Neural cell (in vitro differentiated cells): ENCODE measurements around the gene CLTC. TPM values are rescaled to one million over a fixed set of nuclear protein-coding genes. Genes with fewer than 3 reads are reported as not detected.

Experiments used
- H2AFZ ChIP-seq: fragments of 200-600, 300-800 bp; sonication (generic), shearing (Covaris generic); 2 replicates; pipeline ENCODE4 v1.6.0; 2014; ENCODE audit warnings: low read depth, mild to moderate bottlenecking, antibody characterized with exemption, low read length, moderate library complexity
- H3F3A ChIP-seq: fragments of 200-600 bp; shearing (Covaris generic); 2 replicates; pipeline ENCODE4 v1.6.1; 2016; ENCODE audit warnings: mild to moderate bottlenecking, moderate library complexity, mixed read lengths, antibody characterized with exemption, low read length; ENCODE audit not compliant: insufficient read depth, poor library complexity, severe bottlenecking
- H3K27ac ChIP-seq: fragments of 200-600, 300-800 bp; sonication (generic), shearing (Covaris generic); 2 replicates; pipeline ENCODE4 v1.5.1; 2014; ENCODE audit warnings: mild to moderate bottlenecking, low read length, moderate library complexity
- H3K27me3 ChIP-seq: fragments of 300-800, 200-600 bp; sonication (generic), shearing (Covaris generic); 2 replicates; pipeline ENCODE4 v1.6.0; 2014; ENCODE audit warnings: mild to moderate bottlenecking, low read depth, low read length, moderate library complexity; ENCODE audit not compliant: insufficient read depth
- H3K36me3 ChIP-seq: fragments of 300-800, 200-600 bp; sonication (generic), shearing (Covaris generic); 2 replicates; pipeline ENCODE4 v1.5.1; 2014; ENCODE audit warnings: mild to moderate bottlenecking, antibody characterized with exemption, low read length, moderate library complexity; ENCODE audit not compliant: insufficient read depth
- H3K4me2 ChIP-seq: fragments of 300-800, 200-600 bp; sonication (generic), shearing (Covaris generic); 2 replicates; pipeline ENCODE4 v1.6.0; 2014; ENCODE audit warnings: mild to moderate bottlenecking, low read length
- H3K4me3 ChIP-seq: fragments of 300-800, 200-600 bp; sonication (generic), shearing (Covaris generic); 2 replicates; pipeline ENCODE4 v1.5.1; 2014; ENCODE audit warnings: mild to moderate bottlenecking, low read length, moderate library complexity
- H3K79me2 ChIP-seq: fragments of 200-600 bp; shearing (Covaris generic); replicated peaks from 2 replicates; pipeline ENCODE4 v1.6.0; 2014; ENCODE audit warnings: mild to moderate bottlenecking, low read length, moderate library complexity; ENCODE audit not compliant: insufficient read depth
- H3K9ac ChIP-seq: fragments of 300-800, 200-600 bp; sonication (generic), shearing (Covaris generic); 2 replicates; pipeline ENCODE4 v1.6.1; 2016; ENCODE audit warnings: mild to moderate bottlenecking, low read length, mixed read lengths
- H3K9me2 ChIP-seq: fragments of 200-600 bp; shearing (Covaris generic); 2 replicates; pipeline ENCODE4 v1.6.1; 2016; ENCODE audit warnings: mild to moderate bottlenecking, low read length, mixed read lengths; ENCODE audit not compliant: insufficient read depth
- H3K9me3 ChIP-seq: fragments of 200-600, 300-800 bp; sonication (generic), shearing (Covaris generic); 2 replicates; pipeline ENCODE4 v1.6.1; 2016; ENCODE audit warnings: mild to moderate bottlenecking, mixed run types, low read length, moderate library complexity, mixed read lengths
- H4K20me1 ChIP-seq: fragments of 200-600 bp; shearing (Covaris generic); 2 replicates; pipeline ENCODE4 v1.6.1; 2016; ENCODE audit warnings: mild to moderate bottlenecking, mixed run types; ENCODE audit not compliant: insufficient read depth
- CTCF ChIP-seq: fragments of 450-650 bp; IDR thresholded peaks from 2 replicates; pipeline ENCODE4 v1.5.1; 2014; ENCODE audit warnings: antibody characterized with exemption, mild to moderate bottlenecking, moderate library complexity; ENCODE audit not compliant: poor library complexity, severe bottlenecking
- EP300 ChIP-seq: fragments of 450-650 bp; conservative IDR thresholded peaks from 2 replicates; pipeline ENCODE4 v1.6.1; 2014; ENCODE audit warnings: antibody characterized with exemption, mild to moderate bottlenecking, moderate library complexity; ENCODE audit not compliant: poor library complexity, severe bottlenecking
- EZH2 ChIP-seq: fragments of 200-600, 300-800 bp; shearing (Covaris generic), sonication (generic); IDR thresholded peaks from 2 replicates; pipeline ENCODE4 v1.6.1; 2014; ENCODE audit warnings: antibody characterized with exemption, low read length, borderline replicate concordance, mild to moderate bottlenecking; ENCODE audit not compliant: insufficient read depth, poor library complexity, severe bottlenecking
- MXI1 ChIP-seq: fragments of 450-650 bp; conservative IDR thresholded peaks from 2 replicates; pipeline ENCODE4 v1.6.1; 2014; ENCODE audit warnings: antibody characterized with exemption, mild to moderate bottlenecking; ENCODE audit not compliant: poor library complexity, severe bottlenecking
- POLR2AphosphoS5 ChIP-seq: IDR thresholded peaks from 2 replicates; pipeline ENCODE4 v1.6.1; 2012
- RAD21 ChIP-seq: fragments of 450-650 bp; conservative IDR thresholded peaks from 2 replicates; pipeline ENCODE4 v1.6.1; 2014; ENCODE audit warnings: antibody characterized with exemption, mild to moderate bottlenecking, moderate library complexity
- REST ChIP-seq: IDR thresholded peaks from 2 replicates; pipeline ENCODE4 v1.6.1; 2012; ENCODE audit warnings: borderline replicate concordance
- SMC3 ChIP-seq: fragments of 450-650 bp; conservative IDR thresholded peaks from 2 replicates; pipeline ENCODE4 v1.6.1; 2014; ENCODE audit warnings: antibody characterized with exemption, mild to moderate bottlenecking, moderate library complexity; ENCODE audit not compliant: poor library complexity
- TAF1 ChIP-seq: IDR thresholded peaks from 2 replicates; pipeline ENCODE4 v1.6.1; 2012; ENCODE audit warnings: low read depth
- polyA plus RNA-seq: library from polyadenylated mRNA; depleted of rRNA; stranded (reverse); fragments of >200 nt; gene quantifications from 2 replicates; pipeline ENCODE4 v1.2.3, GENCODE V29; 2014

The CLTC gene
- polyA plus RNA-seq, 1 donor from 2014 or later: 218 TPM

- Histone ChIP-seq H3F3A (no peaks in the 10 kb centered on the region), H4K20me1 (no peaks in the 10 kb centered on the region), H3K4me2 (no peak overlapping the region), H3K79me2 (peaks cover 38% of the 10 kb centered on the region), H3K9me3 (no peaks in the 10 kb centered on the region), H3K9ac (no peak overlapping the region), H3K36me3 (no peaks in the 10 kb centered on the region), H3K9me2 (no peaks in the 10 kb centered on the region), H3K4me3 (no peak overlapping the region), H3K27me3 (no peaks in the 10 kb centered on the region), H2AFZ (no peak overlapping the region), H3K27ac (no peak overlapping the region)
- no peak for TF ChIP-seq SMC3
These were observed 22.9 kb downstream of the CLTC start for GRCh38 chr17:59642565-59642964.

GRCh38 chr17:59643159-59644140 is 23.8 kb downstream of the CLTC start:
- Histone ChIP-seq H3K79me2 (peaks cover 33% of the 10 kb centered on the region), H2AFZ (no peak overlapping the region), H3K4me2 (no peak overlapping the region), H3K4me3 (no peak overlapping the region), H3K9me2 (no peaks in the 10 kb centered on the region), H4K20me1 (no peaks in the 10 kb centered on the region), H3K27ac (no peak overlapping the region), H3F3A (no peaks in the 10 kb centered on the region), H3K9me3 (no peaks in the 10 kb centered on the region), H3K36me3 (no peaks in the 10 kb centered on the region), H3K9ac (no peak overlapping the region), H3K27me3 (no peaks in the 10 kb centered on the region)
- TF ChIP-seq POLR2AphosphoS5: no peak
- no peak for TF ChIP-seq CTCF
- no peak for TF ChIP-seq MXI1
- TF ChIP-seq RAD21: no peak
- no peak for TF ChIP-seq TAF1
- TF ChIP-seq SMC3: no peak
- TF ChIP-seq EP300: no peak
- no peak for TF ChIP-seq EZH2
- TF ChIP-seq REST: no peak
